K562 (cell line): ENCODE data around the gene PRDM15. TPM values are rescaled to one million over a fixed set of nuclear protein-coding genes. Genes with fewer than 3 reads are reported as not detected.

Experiments
- ATAC-seq: fragments of 200-7000 bp; cut with Tn5 transposase; 3 replicates; pipeline ENCODE4 v1.9.1; 2020; ENCODE audit warnings: moderate library complexity
- BruUV-seq: library from RNA; stranded (reverse); fragments of 400-500 nt; replicated peaks from 2 replicates; lab custom pipeline; 2021; lab: Mats Ljungman, UMichigan
- CTCF ChIA-PET: fragments of 300-600 bp; formaldehyde crosslinking; extraction: SDS; loops from one replicate; lab custom pipeline; 2021; ENCODE audit warnings: low intra/inter-chr PET ratio; lab: Yijun Ruan, JAX
- POLR2A ChIA-PET: fragments of 300-600, 350-650 bp; sonication (Branson Sonifier 250); formaldehyde crosslinking; extraction: SDS; loops from one replicate; lab custom pipeline; 2021; ENCODE audit warnings: antibody characterized with exemption, inconsistent platforms; lab: Yijun Ruan, JAX
- DNase-seq, 4 experiments: peaks; one replicate each; pipeline versions ENCODE4 v3.0.0 to v3.0.0-alpha.2; 2011 to 2018; ENCODE audit warnings: low spot score in 3 of 4, mixed read lengths in 3 of 4; ENCODE audit errors: extremely low read depth in 1 of 4
- FAIRE-seq: peaks from 2 replicates; lab custom pipeline; 2011; peaks lifted over from hg19 to GRCh38; lab: Jason Lieb, UNC
- H2AFZ ChIP-seq: 2 replicates; pipeline ENCODE4 v1.6.0; 2011; ENCODE audit warnings: low read depth, low read length, control low read depth, inconsistent platforms
- H3K27ac ChIP-seq: fragments of 200-600 bp; 3 replicates; pipeline ENCODE4 v1.8.0; 2011; ENCODE audit warnings: low read depth, mild to moderate bottlenecking, control low read depth, inconsistent platforms, low read length, moderate library complexity, mixed read lengths; ENCODE audit errors: extremely low read depth
- H3K27me3 ChIP-seq, 2 experiments: fragments of 300-600 bp in 1 of 2; 2 replicates in 1 of 2; 3 replicates in 1 of 2; pipeline versions ENCODE4 v1.6.0 to v1.8.0; 2011; ENCODE audit warnings: inconsistent platforms in 2 of 2, low read length in 2 of 2, mild to moderate bottlenecking in 1 of 2, mixed read lengths in 1 of 2, moderate library complexity in 1 of 2; ENCODE audit not compliant: control insufficient read depth in 2 of 2, insufficient read depth in 2 of 2
- H3K36me3 ChIP-seq: fragments of 300-600 bp; 3 replicates; pipeline ENCODE4 v1.8.0; 2011; ENCODE audit warnings: mild to moderate bottlenecking, low read length, inconsistent platforms; ENCODE audit not compliant: control insufficient read depth, insufficient read depth
- H3K4me1 ChIP-seq, 2 experiments: fragments of 200-600 bp in 1 of 2; replicated peaks in 1 of 2; 2 replicates in 1 of 2; 3 replicates in 1 of 2; pipeline versions ENCODE4 v1.5.1 to v1.8.0; 2011; ENCODE audit warnings: inconsistent platforms in 2 of 2, low read length in 2 of 2, mild to moderate bottlenecking in 1 of 2, mixed read lengths in 1 of 2, moderate library complexity in 1 of 2; ENCODE audit not compliant: control insufficient read depth in 2 of 2, insufficient read depth in 2 of 2
- H3K4me2 ChIP-seq: 2 replicates; pipeline ENCODE4 v1.6.1; 2011; ENCODE audit warnings: low read length, control low read depth, inconsistent platforms, mixed read lengths; ENCODE audit not compliant: insufficient read depth
- H3K4me3 ChIP-seq: fragments of 200-600 bp; sonication (generic), shearing (Covaris generic); 2 replicates; pipeline ENCODE4 v1.5.1; 2016; ENCODE audit warnings: control low read depth, inconsistent platforms
- H3K79me2 ChIP-seq: fragments of 200-600 bp; 3 replicates; pipeline ENCODE4 v1.8.0; 2011; ENCODE audit warnings: low read length, inconsistent platforms; ENCODE audit not compliant: control insufficient read depth, insufficient read depth
- H3K9ac ChIP-seq, 2 experiments: 2 replicates each; pipeline versions ENCODE4 v1.6.0 to v1.6.1; 2011; ENCODE audit warnings: low read depth in 2 of 2, low read length in 2 of 2, control low read depth in 1 of 2, inconsistent platforms in 1 of 2, mild to moderate bottlenecking in 1 of 2, mixed read lengths in 1 of 2; ENCODE audit not compliant: insufficient read depth in 1 of 2
- H3K9me1 ChIP-seq: one replicate; pipeline ENCODE4 v1.6.0; 2011; ENCODE audit warnings: inconsistent platforms, mild to moderate bottlenecking, low read length, moderate library complexity; ENCODE audit not compliant: control insufficient read depth, insufficient read depth
- H3K9me3 ChIP-seq: replicated peaks from 2 replicates; pipeline ENCODE4 v1.5.1; 2011; ENCODE audit warnings: low read depth, low read length, inconsistent platforms; ENCODE audit not compliant: control insufficient read depth, insufficient read depth
- H4K20me1 ChIP-seq: replicated peaks from 2 replicates; pipeline ENCODE4 v1.6.1; 2011; ENCODE audit warnings: low read length, inconsistent platforms, mixed read lengths; ENCODE audit not compliant: control insufficient read depth, insufficient read depth
- DNMT1 ChIP-seq: fragments of 450-650 bp; IDR thresholded peaks from 2 replicates; pipeline ENCODE4 v1.6.1; 2016; ENCODE audit warnings: antibody characterized with exemption, mild to moderate bottlenecking
- FOXJ3 ChIP-seq: sonication (generic); formaldehyde crosslinking; IDR thresholded peaks from 2 replicates; pipeline ENCODE4 v1.4.0; 2020; ENCODE audit warnings: mild to moderate bottlenecking, missing genetic modification reagents
- FOXK1 ChIP-seq: sonication (generic); formaldehyde crosslinking; IDR thresholded peaks from 2 replicates; pipeline ENCODE4 v1.8.0; 2022; ENCODE audit warnings: missing genetic modification reagents, mild to moderate bottlenecking, borderline replicate concordance
- FOXK2 ChIP-seq, 2 experiments: fragments of 450-650 bp; IDR thresholded peaks in 1 of 2; conservative IDR thresholded peaks in 1 of 2; 2 replicates each; pipeline ENCODE4 v1.6.1; 2016; ENCODE audit warnings: low read depth in 2 of 2, mild to moderate bottlenecking in 1 of 2
- HLTF ChIP-seq: fragments of 450-650 bp; IDR thresholded peaks from 2 replicates; pipeline ENCODE4 v1.6.1; 2016
- SIN3A ChIP-seq, 2 experiments: fragments of 150-350 bp in 1 of 2; IDR thresholded peaks; 2 replicates each; pipeline ENCODE4 v1.6.1; 2011 to 2016; ENCODE audit warnings: borderline replicate concordance in 2 of 2, low read depth in 2 of 2, low read length in 2 of 2, mild to moderate bottlenecking in 2 of 2, moderate library complexity in 2 of 2; ENCODE audit not compliant: control insufficient read depth in 1 of 2
- TCF7 ChIP-seq: sonication (generic); IDR thresholded peaks from 2 replicates; pipeline ENCODE4 v1.6.1; 2016; ENCODE audit warnings: antibody characterized with exemption, borderline replicate concordance
- TCF7L2 ChIP-seq: fragments of 150-350 bp; IDR thresholded peaks from 2 replicates; pipeline ENCODE4 v1.6.1; 2016; ENCODE audit warnings: low read depth, mild to moderate bottlenecking, low read length, moderate library complexity
- YY1 ChIP-seq, 3 experiments: IDR thresholded peaks; 2 replicates each; pipeline ENCODE4 v1.6.1; 2011; ENCODE audit warnings: low read length in 2 of 3, mild to moderate bottlenecking in 2 of 3, moderate library complexity in 2 of 3, borderline replicate concordance in 1 of 3, control low read depth in 1 of 3, low read depth in 1 of 3; ENCODE audit not compliant: insufficient read depth in 3 of 3, insufficient replicate concordance in 2 of 3, control insufficient read depth in 1 of 3, insufficient read length in 1 of 3; ENCODE audit errors: extremely low read depth in 1 of 3
- ZBTB11 ChIP-seq, 3 experiments: fragments of 200-800 bp in 1 of 3; fragments of 250-450 bp in 1 of 3; fragments of 450-650 bp in 1 of 3; sonication (Bioruptor Pico) in 1 of 3; sonication (Bioruptor generic) in 1 of 3; formaldehyde crosslinking in 1 of 3; IDR thresholded peaks; 2 replicates each; pipeline versions ENCODE4 v1.6.1 to v1.8.0; 2016 to 2022; ENCODE audit warnings: mild to moderate bottlenecking in 2 of 3, missing genetic modification characterization in 2 of 3, missing compliant biosample characterization in 1 of 3, moderate library complexity in 1 of 3
- ZNF133 ChIP-seq: fragments of 250-450 bp; sonication (Bioruptor Pico); IDR thresholded peaks from 2 replicates; pipeline ENCODE4 v1.4.0; 2020; ENCODE audit warnings: mild to moderate bottlenecking
- ZNF134 ChIP-seq: fragments of 250-450 bp; sonication (Bioruptor Pico); conservative IDR thresholded peaks from 2 replicates; pipeline ENCODE4 v1.4.0; 2020
- ZNF143 ChIP-seq: sonication (generic); formaldehyde crosslinking; IDR thresholded peaks from 2 replicates; pipeline ENCODE4 v1.9.0; 2022; ENCODE audit warnings: mild to moderate bottlenecking, missing genetic modification reagents
- ZNF551 ChIP-seq: fragments of 250-450 bp; sonication (Bioruptor Pico); IDR thresholded peaks from 2 replicates; pipeline ENCODE4 v1.5.0; 2021; ENCODE audit warnings: mild to moderate bottlenecking, moderate library complexity
- ZNF785 ChIP-seq: fragments of 250-450 bp; sonication (Bioruptor Pico); IDR thresholded peaks from 2 replicates; pipeline ENCODE4 v1.4.0; 2020; ENCODE audit warnings: mild to moderate bottlenecking
- ZZZ3 ChIP-seq: fragments of 450-650 bp; IDR thresholded peaks from 2 replicates; pipeline ENCODE4 v1.6.1; 2016; ENCODE audit warnings: antibody characterized with exemption, mild to moderate bottlenecking, moderate library complexity
- WGBS: fragments of 100-300 bp; shearing (Covaris generic); methylation state at CpG from one replicate; pipeline ENCODE4 v1.1.6; 2016; ENCODE audit warnings: low coverage, mixed read lengths; ENCODE audit not compliant: insufficient coverage; ENCODE audit errors: missing lambda C conversion rate; 5-methylcytosine and 5-hydroxymethylcytosine counted together
- in situ Hi-C: fragments of 300-500 bp; cut with MboI; formaldehyde crosslinking; loops from 4 replicates; pipeline ENCODE4 v1.15.0; 2018; ENCODE audit warnings: inconsistent platforms, mixed read lengths
- intact Hi-C: fragments of 100-400 bp; cut with micrococcal nuclease; formaldehyde crosslinking; loops from 2 replicates; pipeline ENCODE4 v1.14.2; 2022
- polyA plus RNA-seq, 8 experiments: library from polyadenylated mRNA; depleted of rRNA in 4 of 8; stranded (reverse) in 5 of 8; unstranded in 3 of 8; fragments of >200 nt; fragmentation: Nextera tagmentation in 2 of 8; fragmentation: Illumina TruSeq in 1 of 8; extraction: Ambion mirVana in 2 of 8; extraction: Trizol in 1 of 8; gene quantifications; 2 replicates each; pipeline versions ENCODE4 v1.2.1 to v1.2.3, GENCODE V29; 2011 to 2014; ENCODE audit warnings: inconsistent platforms in 1 of 8, missing spikeins in 1 of 8
- total RNA-seq, 7 experiments: library from RNA; depleted of rRNA in 6 of 7; stranded (reverse); fragments of >200 nt in 6 of 7; fragmentation: Illumina TruSeq in 2 of 7; extraction: Trizol in 2 of 7; gene quantifications; 2 replicates each; pipeline versions ENCODE4 v1.2.1 to v1.2.3, GENCODE V29; 2011 to 2021; ENCODE audit warnings: low replicate concordance in 1 of 7

The PRDM15 gene
- total and polyA plus RNA-seq, 9 of the 15 experiments (the other 6 are each of a cell fraction or from before 2014, with no cell fraction given), result 0.93 to 9.2 (median 6.2) TPM

DNA sequence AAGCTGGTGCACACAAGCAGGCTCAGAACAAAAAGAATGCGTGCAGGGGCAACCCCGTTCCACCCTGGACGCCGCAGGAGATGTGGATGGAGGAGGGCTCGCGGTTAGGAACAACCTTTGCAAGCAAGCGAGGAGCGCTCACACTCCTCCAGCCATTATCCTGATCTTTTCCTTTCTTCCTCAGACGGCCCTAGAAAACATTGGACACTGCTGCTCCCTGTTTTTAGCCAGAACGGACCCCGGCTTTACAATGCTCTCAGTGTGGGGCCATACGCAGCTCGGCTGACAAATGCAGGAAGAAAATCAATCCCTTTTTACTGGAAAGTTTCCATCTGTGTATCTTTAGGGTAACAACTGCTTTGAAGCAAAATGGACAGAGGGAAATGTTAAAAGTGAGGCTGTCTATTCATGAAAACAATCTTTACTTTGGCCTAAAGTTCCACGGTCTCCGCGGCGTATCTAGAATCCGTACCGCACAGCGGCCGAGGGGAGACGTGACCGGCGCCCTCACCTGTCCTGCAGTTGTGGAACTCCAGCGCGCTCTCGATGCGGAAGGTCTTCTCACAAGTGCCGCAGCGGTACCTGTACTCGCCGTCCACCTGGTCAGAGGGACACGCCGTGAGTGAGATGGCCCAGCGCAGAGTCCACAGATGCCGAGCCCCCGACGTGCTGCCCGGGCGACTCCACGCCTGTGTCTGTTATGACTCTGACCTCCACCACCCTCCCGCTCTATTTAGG, 44.0 kb downstream of the PRDM15 start (continued):
- no peak for TF ChIP-seq HLTF
- no peak for TF ChIP-seq ZNF133 (CRISPR knock-in tag)
- TF ChIP-seq ZNF143 (CRISPR knock-in tag), result no peak
- TF ChIP-seq TCF7, result no peak
- TF ChIP-seq FOXK1, result no peak
- TF ChIP-seq ZNF134 (CRISPR knock-in tag), result no peak
- no peak for TF ChIP-seq FOXJ3 (CRISPR knock-in tag)
- TF ChIP-seq DNMT1, result no peak
- no peak for TF ChIP-seq ZNF785 (CRISPR knock-in tag)

- CTCF ChIA-PET, result no interaction called here
- in situ Hi-C loops, result no loop called here
- H3K4me2 ChIP-seq, result no peak overlapping the region
- TF ChIP-seq ZBTB11 (CRISPR knock-in tag; IDR thresholded peaks at IDR 0.05), result no peak
- no peak for TF ChIP-seq ZNF551 (CRISPR knock-in tag)
- no peak for TF ChIP-seq SIN3A (IDR thresholded peaks at IDR 0.05; ENCODE audit: borderline replicate concordance in 2 of 2, control insufficient read depth in 1 of 2, low read depth in 2 of 2, low read length in 2 of 2)
- TF ChIP-seq YY1 (IDR thresholded peaks at IDR 0.05; ENCODE audit: borderline replicate concordance in 1 of 3, control insufficient read depth in 1 of 3, extremely low read depth in 1 of 3, insufficient read depth in 3 of 3, insufficient read length in 1 of 3, insufficient replicate concordance in 2 of 3, low read depth in 1 of 3, low read length in 2 of 3), result no peak
- no peak for TF ChIP-seq ZZZ3
- no peak for TF ChIP-seq FOXK2 (conservative IDR thresholded peaks at IDR 0.05 in 1 of 2, IDR thresholded peaks at IDR 0.05 in 1 of 2; ENCODE audit: low read depth in 2 of 2)
- no peak for TF ChIP-seq TCF7L2
Measured at GRCh38 chr21:41834252-41834925, 44.8 kb downstream of the PRDM15 start.

More at GRCh38 chr21:41834252-41834925, 44.8 kb downstream of the PRDM15 start:
- ATAC-seq, result no peak
- Histone ChIP-seq H3K4me3 (no peak overlapping the region), H3K79me2 (no peaks in the 10 kb centered on the region), H2AFZ (no peak overlapping the region), H3K36me3 (peaks cover 56% of the 10 kb centered on the region), H3K27me3 (no peaks in the 10 kb centered on the region), H3K4me1 (peaks cover 11 to 27% of the 10 kb centered on the region in 2 experiments; a peak in 4 of 5 replicates), H4K20me1 (no peaks in the 10 kb centered on the region), H3K9me1 (peaks cover 3% of the 10 kb centered on the region), H3K9ac (no peak overlapping the region), H3K9me3 (no peaks in the 10 kb centered on the region), H3K27ac (no peak overlapping the region)
- no TSS peak for BruUV-seq
- intact Hi-C loops, result no loop called here
- DNase-seq, result no peak
- no peak for FAIRE-seq
- POLR2A ChIA-PET, result interaction anchor here (0.7 to 1.0 kb wide), 2 partner anchors 11 to 25 kb away, joined by 3 read pairs; no protein-coding TSS in a partner anchor
- 81% methylated on average over 20 of the region's 25 CpGs for WGBS
